Germinal center (tissue), 1 donor: ENCODE results near the gene EGFR.
A peak's percentile ranks its signal among the peaks of the same experiment; 100 is the strongest.

Experiments
- DNase-seq: peaks from one replicate; pipeline ENCODE4 v3.0.0; 2012; ENCODE audit warnings: mixed read lengths, low spot score

The EGFR gene

GRCh38 chr7:55127622-55128081 lies 108.8 kb downstream of the EGFR start:
- DNase-seq = no peak

- DNase-seq = no peak
Observed at GRCh38 chr7:55128693-55129394, 110.0 kb downstream of the EGFR start.

- no peak for DNase-seq
Observed at GRCh38 chr7:55129541-55130394, 111.0 kb downstream of the EGFR start.

GRCh38 chr7:55130395-55131141 lies 111.8 kb downstream of the EGFR start:
- no peak for DNase-seq

- DNase-seq = no peak
Observed at GRCh38 chr7:55131142-55131929, 112.5 kb downstream of the EGFR start.

GRCh38 chr7:55132550-55132889 lies 113.7 kb downstream of the EGFR start:
- no peak for DNase-seq

GRCh38 chr7:55132890-55133551 lies 114.2 kb downstream of the EGFR start:
- no peak for DNase-seq

GRCh38 chr7:55133630-55134358 lies 115.0 kb downstream of the EGFR start:
- no peak for DNase-seq

- no peak for DNase-seq
Observed at GRCh38 chr7:55134359-55134725, 115.5 kb downstream of the EGFR start.

- DNase-seq = no peak
Observed at GRCh38 chr7:55134786-55135185, 116.0 kb downstream of the EGFR start.

- no peak for DNase-seq
Observed at GRCh38 chr7:55135462-55135861, 116.6 kb downstream of the EGFR start.

- no peak for DNase-seq
Observed at GRCh38 chr7:55138663-55139062, 119.8 kb downstream of the EGFR start.

GRCh38 chr7:55140221-55140940 lies 121.6 kb downstream of the EGFR start:
- DNase-seq = peak; percentile 36

- DNase-seq = no peak
Observed at GRCh38 chr7:55140941-55141278, 122.1 kb downstream of the EGFR start.

- DNase-seq = no peak
Observed at GRCh38 chr7:55142919-55143600, 124.2 kb downstream of the EGFR start.

- peak; percentile 26 for DNase-seq
Observed at GRCh38 chr7:55144333-55145317, 125.8 kb downstream of the EGFR start.

GRCh38 chr7:55145606-55146005 lies 126.8 kb downstream of the EGFR start:
- no peak for DNase-seq

- DNase-seq = no peak
Observed at GRCh38 chr7:55147101-55147500, 128.3 kb downstream of the EGFR start.
